Ovary (tissue), 9 donors: Measurements from ENCODE around the gene HOXD1. TPM values are rescaled to one million over a fixed set of nuclear protein-coding genes. Genes with fewer than 3 reads are reported as not detected.

Experiments
- DNase-seq, 5 donors: peaks; one replicate each; pipeline ENCODE4 v3.0.0-alpha.2; 2019 to 2020
- H3K27ac ChIP-seq, 2 donors: fragments of 200-600 bp; one replicate each; pipeline versions ENCODE4 v1.5.1 to v1.8.0; 2019 to 2022
- H3K27me3 ChIP-seq: fragments of 200-600 bp; one replicate; pipeline ENCODE4 v1.8.0; 2022
- H3K36me3 ChIP-seq: fragments of 200-600 bp; sonication (generic); one replicate; pipeline ENCODE4 v1.5.1; 2019
- H3K4me1 ChIP-seq: one replicate; pipeline ENCODE4 v1.8.1; 2013; ENCODE audit warnings: mild to moderate bottlenecking, moderate library complexity; ENCODE audit not compliant: insufficient read depth
- H3K4me3 ChIP-seq: fragments of 200-600 bp; sonication (generic); one replicate; pipeline ENCODE4 v1.5.1; 2017
- H3K9me3 ChIP-seq, 2 donors: fragments of 200-600 bp in 1 of 2; sonication (generic) in 1 of 2; one replicate each; pipeline versions ENCODE4 v1.5.1 to v1.8.1; 2013 to 2019; ENCODE audit warnings: mild to moderate bottlenecking in 1 of 2, moderate library complexity in 1 of 2
- CTCF ChIP-seq, 3 donors: fragments of 450-650 bp in 2 of 3; fragments of 200-600 bp in 1 of 3; IDR thresholded peaks; one replicate each; pipeline versions ENCODE4 v1.5.1 to v1.8.0; 2016 to 2022; ENCODE audit warnings: antibody characterized with exemption in 3 of 3, mild to moderate bottlenecking in 1 of 3
- EP300 ChIP-seq: sonication (generic); formaldehyde crosslinking; IDR thresholded peaks from one replicate; pipeline ENCODE4 v1.6.1; 2017; ENCODE audit warnings: antibody characterized with exemption
- POLR2A ChIP-seq: fragments of 450-650 bp; IDR thresholded peaks from one replicate; pipeline ENCODE4 v1.6.1; 2017; ENCODE audit warnings: antibody characterized with exemption, mild to moderate bottlenecking, moderate library complexity
- WGBS, 3 donors: extraction: QIAGEN DNeasy Blood & Tissue Kit in 1 of 3; methylation state at CpG; one replicate each; pipeline versions ENCODE4 v1.1.5 to v1.1.7; 2013 to 2017; 5-methylcytosine and 5-hydroxymethylcytosine counted together
- intact Hi-C, 4 donors: fragments of 100-400 bp; cut with DNase I; formaldehyde crosslinking; loops; one replicate each; pipeline versions ENCODE4 v1.11.0 to v1.15.1; 2022 to 2023
- polyA plus RNA-seq, 2 donors: library from polyadenylated mRNA; stranded (reverse); fragments of 200-250 nt in 1 of 2; fragments of 350-450 nt in 1 of 2; fragmentation: Illumina TruSeq in 1 of 2; extraction: RNeasy Lipid Tissue Mini Kit (QIAGEN cat#74804) in 1 of 2; gene quantifications; one replicate each; pipeline ENCODE4 v1.2.3, GENCODE V29; 2013 to 2014
- total RNA-seq, 7 donors: library from RNA; depleted of rRNA in 2 of 7; stranded (reverse); fragments of >200 nt in 2 of 7; fragmentation: NEBNext Ultra II Directional in 3 of 7; extraction: Animal tissue kit (Norgen Biotek cat#: 25700) in 3 of 7; gene quantifications; one replicate each; pipeline versions ENCODE4 v1.1.0 to v1.2.4, GENCODE V29; 2016 to 2023
- donor health status: DM: no; HTN: no; CAD: no; lungs with moderate emphysema.
- donor health status: DM: no; HTN: no; CAD: no.
- donor health status: Bipolar disorder and iron deficiency.
- donor health status: DM: yes; HTN: yes; CAD: no.
- donor health status: DM: no; HTN: no; CAD: no.
- donor health status: DM: yes; HTN: yes; CAD: no.

HOXD1 gene
- total and polyA plus RNA-seq, 9 donors, result 0.23 to 5.3 (median 0.55) TPM

GRCh38 chr2:176187200-176187898 is 1.1 kb upstream of the HOXD1 start:
- intact Hi-C loops, result no loop called here
- DNase-seq, result no peak
- 13 to 22% (median 14%) methylated on average over 13 of the region's 13 CpGs for WGBS, 3 donors

DNA sequence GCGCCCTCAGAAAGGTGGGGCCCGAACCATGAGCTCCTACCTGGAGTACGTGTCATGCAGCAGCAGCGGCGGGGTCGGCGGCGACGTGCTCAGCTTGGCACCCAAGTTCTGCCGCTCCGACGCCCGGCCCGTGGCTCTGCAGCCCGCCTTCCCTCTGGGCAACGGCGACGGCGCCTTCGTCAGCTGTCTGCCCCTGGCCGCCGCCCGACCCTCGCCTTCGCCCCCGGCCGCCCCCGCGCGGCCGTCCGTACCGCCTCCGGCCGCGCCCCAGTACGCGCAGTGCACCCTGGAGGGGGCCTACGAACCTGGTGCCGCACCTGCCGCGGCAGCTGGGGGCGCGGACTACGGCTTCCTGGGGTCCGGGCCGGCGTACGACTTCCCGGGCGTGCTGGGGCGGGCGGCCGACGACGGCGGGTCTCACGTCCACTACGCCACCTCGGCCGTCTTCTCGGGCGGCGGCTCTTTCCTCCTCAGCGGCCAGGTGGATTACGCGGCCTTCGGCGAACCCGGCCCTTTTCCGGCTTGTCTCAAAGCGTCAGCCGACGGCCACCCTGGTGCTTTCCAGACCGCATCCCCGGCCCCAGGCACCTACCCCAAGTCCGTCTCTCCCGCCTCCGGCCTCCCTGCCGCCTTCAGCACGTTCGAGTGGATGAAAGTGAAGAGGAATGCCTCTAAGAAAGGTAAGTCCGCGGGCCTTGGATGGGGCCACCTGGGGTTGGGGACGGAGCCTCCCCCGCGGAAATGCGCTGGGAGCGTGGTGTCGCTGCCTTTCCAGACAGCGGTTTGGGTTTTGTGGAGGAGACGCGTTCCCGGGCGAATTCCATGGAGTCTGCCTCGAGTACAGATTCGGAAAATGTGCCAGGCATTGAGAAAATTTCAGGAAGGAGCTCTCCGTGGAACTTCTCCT is 559 bp downstream of the HOXD1 start:
- DNase-seq, result peak in 3 of 5 donors; percentile 23 to 47 (median 31)
- WGBS, 3 donors, result 1% methylated on average over 78 to 98 of the region's 98 CpGs
- peak overlapping the region; percentile 71 for H3K4me3 ChIP-seq
- TF ChIP-seq CTCF (IDR thresholded peaks at IDR 0.05), result no peak
- TF ChIP-seq EP300, result no peak
- no peak for TF ChIP-seq POLR2A
- H3K27me3 ChIP-seq, result no peaks in the 10 kb centered on the region
- no peaks in the 10 kb centered on the region for H3K9me3 ChIP-seq
- H3K36me3 ChIP-seq, result no peaks in the 10 kb centered on the region
- no peak overlapping the region for H3K27ac ChIP-seq
- peaks cover 2% of the 10 kb centered on the region for H3K4me1 ChIP-seq
- intact Hi-C loops, result no loop called here

More at GRCh38 chr2:176187200-176187898, 1.1 kb upstream of the HOXD1 start:
- H3K27ac ChIP-seq, result no peak overlapping the region
- H3K4me3 ChIP-seq, result peak overlapping the region; percentile 71
- H3K9me3 ChIP-seq, result no peaks in the 10 kb centered on the region
- no peaks in the 10 kb centered on the region for H3K36me3 ChIP-seq
- no peak for TF ChIP-seq CTCF (IDR thresholded peaks at IDR 0.05)
- TF ChIP-seq POLR2A, result no peak
- no peak for TF ChIP-seq EP300
- H3K27me3 ChIP-seq, result no peaks in the 10 kb centered on the region
- peaks cover 2% of the 10 kb centered on the region for H3K4me1 ChIP-seq

GRCh38 chr2:176189681-176190641 is 1.5 kb downstream of the HOXD1 start:
- no peak for TF ChIP-seq EP300
- no peak for TF ChIP-seq CTCF (IDR thresholded peaks at IDR 0.05)
- H3K27ac ChIP-seq, result no peak overlapping the region
- no peak for DNase-seq
- H3K4me3 ChIP-seq, result peak overlapping the region; percentile 71
- no peaks in the 10 kb centered on the region for H3K36me3 ChIP-seq
- H3K4me1 ChIP-seq, result peaks cover 2% of the 10 kb centered on the region
- H3K9me3 ChIP-seq, result no peaks in the 10 kb centered on the region
- intact Hi-C loops, result no loop called here
- no peaks in the 10 kb centered on the region for H3K27me3 ChIP-seq
- 36 to 41% (median 38%) methylated on average over 28 of the region's 28 CpGs for WGBS, 3 donors

DNA sequence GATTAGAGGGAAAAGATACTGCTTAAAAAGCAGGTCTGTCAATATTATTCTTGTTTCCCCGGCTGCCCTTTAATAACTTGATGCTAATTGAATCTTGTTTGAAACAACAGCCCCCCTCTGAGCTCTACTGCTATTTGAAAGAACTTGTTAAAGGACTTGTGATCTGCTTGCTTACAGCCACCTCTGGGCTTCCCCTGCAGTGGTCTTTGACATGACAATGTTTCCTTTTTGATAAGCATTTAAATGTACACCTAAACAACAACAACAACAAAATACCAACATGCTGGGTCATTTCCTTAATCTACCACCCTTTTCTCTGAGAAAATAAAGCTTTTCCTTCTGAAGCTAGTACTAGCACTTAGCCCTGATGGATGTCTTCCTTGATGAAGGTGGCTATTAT is 3.9 kb downstream of the HOXD1 start:
- no peak overlapping the region for H3K4me3 ChIP-seq
- no peaks in the 10 kb centered on the region for H3K9me3 ChIP-seq
- intact Hi-C loops, result no loop called here
- 78 to 90% (median 80%) methylated on average over 1 of the region's 1 CpG for WGBS, 3 donors
- peaks cover 2% of the 10 kb centered on the region for H3K4me1 ChIP-seq
- no peak for TF ChIP-seq POLR2A
- DNase-seq, result no peak
- H3K36me3 ChIP-seq, result no peaks in the 10 kb centered on the region
- no peaks in the 10 kb centered on the region for H3K27me3 ChIP-seq
- H3K27ac ChIP-seq, result no peak overlapping the region
